MM.1S (cell line): ENCODE data around the gene DONSON.

Source experiments
- CTCF ChIP-seq: fragments of 300-600 bp; sonication (generic); IDR thresholded peaks from 2 replicates; pipeline ENCODE4 v1.5.1; 2016; ENCODE audit warnings: antibody characterized with exemption, low read length, mixed read lengths
- EZH2 ChIP-seq: fragments of 300-600 bp; sonication (generic); optimal IDR thresholded peaks from 2 replicates; pipeline ENCODE3; 2017; ENCODE audit warnings: low read depth, mild to moderate bottlenecking, antibody characterized with exemption, low read length, mixed read lengths
- EZH2phosphoT487 ChIP-seq: fragments of 300-600 bp; sonication (generic); IDR thresholded peaks from 2 replicates; pipeline ENCODE4 v1.6.1; 2018; ENCODE audit warnings: antibody characterized with exemption, low read length

- no peak for TF ChIP-seq CTCF
- TF ChIP-seq EZH2 = no peak
- no peak for TF ChIP-seq EZH2phosphoT487
Observed at GRCh38 chr21:33557447-33557846, 31.0 kb downstream of the DONSON start.
